ENCODE data around the gene NXT1.

- TF ChIP-seq, protein P1, sequence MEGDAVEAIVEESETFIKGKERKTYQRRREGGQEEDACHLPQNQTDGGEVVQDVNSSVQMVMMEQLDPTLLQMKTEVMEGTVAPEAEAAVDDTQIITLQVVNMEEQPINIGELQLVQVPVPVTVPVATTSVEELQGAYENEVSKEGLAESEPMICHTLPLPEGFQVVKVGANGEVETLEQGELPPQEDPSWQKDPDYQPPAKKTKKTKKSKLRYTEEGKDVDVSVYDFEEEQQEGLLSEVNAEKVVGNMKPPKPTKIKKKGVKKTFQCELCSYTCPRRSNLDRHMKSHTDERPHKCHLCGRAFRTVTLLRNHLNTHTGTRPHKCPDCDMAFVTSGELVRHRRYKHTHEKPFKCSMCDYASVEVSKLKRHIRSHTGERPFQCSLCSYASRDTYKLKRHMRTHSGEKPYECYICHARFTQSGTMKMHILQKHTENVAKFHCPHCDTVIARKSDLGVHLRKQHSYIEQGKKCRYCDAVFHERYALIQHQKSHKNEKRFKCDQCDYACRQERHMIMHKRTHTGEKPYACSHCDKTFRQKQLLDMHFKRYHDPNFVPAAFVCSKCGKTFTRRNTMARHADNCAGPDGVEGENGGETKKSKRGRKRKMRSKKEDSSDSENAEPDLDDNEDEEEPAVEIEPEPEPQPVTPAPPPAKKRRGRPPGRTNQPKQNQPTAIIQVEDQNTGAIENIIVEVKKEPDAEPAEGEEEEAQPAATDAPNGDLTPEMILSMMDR (IDR thresholded peaks at IDR 0.05 in 8 of 11, conservative IDR thresholded peaks at IDR 0.05 in 3 of 11), result no peak
- no peak for TF ChIP-seq POLR2A (IDR thresholded peaks at IDR 0.05)
Observed at GRCh38 chr20:23369072-23369823, 18.7 kb downstream of the NXT1 start.
